HEK293T (cell line): Measurements from ENCODE around the gene GP9.

ENCODE experiments used
- BHLHE40 ChIP-seq: fragments of 450-650 bp; IDR thresholded peaks from 2 replicates; pipeline ENCODE4 v1.6.1; 2016; ENCODE audit warnings: mild to moderate bottlenecking, moderate library complexity, borderline replicate concordance
- CTBP1 ChIP-seq: fragments of 450-650 bp; IDR thresholded peaks from 2 replicates; pipeline ENCODE4 v1.6.1; 2016; ENCODE audit warnings: borderline replicate concordance
- FOXK2 ChIP-seq: fragments of 450-650 bp; IDR thresholded peaks from 2 replicates; pipeline ENCODE4 v1.6.1; 2016; ENCODE audit warnings: mild to moderate bottlenecking
- FOXM1 ChIP-seq: fragments of 450-650 bp; IDR thresholded peaks from 2 replicates; pipeline ENCODE4 v1.6.1; 2017; ENCODE audit warnings: mild to moderate bottlenecking, borderline replicate concordance
- HDGF ChIP-seq: fragments of 450-650 bp; IDR thresholded peaks from 2 replicates; pipeline ENCODE4 v1.6.1; 2017; ENCODE audit warnings: antibody characterized with exemption, borderline replicate concordance
- LEF1 ChIP-seq: fragments of 450-650 bp; IDR thresholded peaks from 2 replicates; pipeline ENCODE4 v1.6.1; 2017; ENCODE audit warnings: mild to moderate bottlenecking, borderline replicate concordance
- NFRKB ChIP-seq: fragments of 450-650 bp; IDR thresholded peaks from 2 replicates; pipeline ENCODE4 v1.6.1; 2016; ENCODE audit warnings: mild to moderate bottlenecking, moderate library complexity
- PKNOX1 ChIP-seq: fragments of 450-650 bp; IDR thresholded peaks from 2 replicates; pipeline ENCODE4 v1.6.1; 2016
- SP1 ChIP-seq: fragments of 450-650 bp; IDR thresholded peaks from 2 replicates; pipeline ENCODE4 v1.6.1; 2017
- SUZ12 ChIP-seq: fragments of 450-650 bp; IDR thresholded peaks from 2 replicates; pipeline ENCODE4 v1.6.1; 2016; ENCODE audit warnings: mild to moderate bottlenecking
- TARDBP ChIP-seq: fragments of 450-650 bp; IDR thresholded peaks from 2 replicates; pipeline ENCODE4 v1.6.1; 2016
- ZNF384 ChIP-seq: fragments of 450-650 bp; IDR thresholded peaks from 2 replicates; pipeline ENCODE4 v1.6.1; 2016

GRCh38 chr3:129084501-129084900 is 23.9 kb downstream of the GP9 start:
- TF ChIP-seq SP1, result no peak
- TF ChIP-seq SUZ12, result no peak
- no peak for TF ChIP-seq ZNF384
- TF ChIP-seq TARDBP, result no peak
- no peak for TF ChIP-seq PKNOX1
- TF ChIP-seq CTBP1, result no peak
- no peak for TF ChIP-seq FOXK2
- TF ChIP-seq HDGF, result no peak
- TF ChIP-seq FOXM1, result no peak
- no peak for TF ChIP-seq NFRKB
- TF ChIP-seq LEF1, result no peak
- TF ChIP-seq BHLHE40, result no peak
